ENCODE results near the gene INIP. TPM values are rescaled to one million over a fixed set of nuclear protein-coding genes. Genes with fewer than 3 reads are reported as not detected.

Gene INIP
- total and polyA plus RNA-seq, 9 of the 15 experiments (the other 6 are each of a cell fraction or from before 2014, with no cell fraction given): 11.9 to 87.9 (median 37.3) TPM

DNA sequence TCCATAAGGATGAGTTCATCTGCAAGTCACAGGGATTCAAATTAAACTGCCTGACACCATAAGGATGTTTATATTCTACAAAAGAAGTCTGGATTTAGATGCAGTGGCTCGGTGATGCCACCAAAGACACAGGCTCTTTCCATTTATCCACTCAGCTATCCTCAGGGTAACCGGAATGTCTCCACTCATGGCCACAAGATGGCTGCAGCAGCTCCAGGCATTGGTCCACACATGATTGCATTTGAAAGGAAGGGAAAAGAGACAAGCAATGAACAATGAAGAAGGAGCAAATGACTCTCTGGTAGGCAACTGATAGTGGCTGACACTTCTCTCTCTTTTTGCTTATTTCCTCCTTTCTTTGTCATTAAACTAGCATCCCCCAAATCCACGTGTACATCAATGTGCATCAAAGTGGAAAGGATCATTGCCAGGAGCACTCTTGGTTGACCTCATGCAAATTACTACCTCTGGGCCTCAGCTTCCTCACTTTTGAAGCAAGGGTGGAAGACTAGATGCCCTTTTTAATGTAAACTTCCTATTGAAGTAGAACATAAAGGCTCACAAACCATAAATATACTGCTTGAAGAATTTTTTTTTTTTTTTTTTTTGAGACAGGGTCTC is 25.4 kb upstream of the INIP start (continued):
- TF ChIP-seq, protein P1, sequence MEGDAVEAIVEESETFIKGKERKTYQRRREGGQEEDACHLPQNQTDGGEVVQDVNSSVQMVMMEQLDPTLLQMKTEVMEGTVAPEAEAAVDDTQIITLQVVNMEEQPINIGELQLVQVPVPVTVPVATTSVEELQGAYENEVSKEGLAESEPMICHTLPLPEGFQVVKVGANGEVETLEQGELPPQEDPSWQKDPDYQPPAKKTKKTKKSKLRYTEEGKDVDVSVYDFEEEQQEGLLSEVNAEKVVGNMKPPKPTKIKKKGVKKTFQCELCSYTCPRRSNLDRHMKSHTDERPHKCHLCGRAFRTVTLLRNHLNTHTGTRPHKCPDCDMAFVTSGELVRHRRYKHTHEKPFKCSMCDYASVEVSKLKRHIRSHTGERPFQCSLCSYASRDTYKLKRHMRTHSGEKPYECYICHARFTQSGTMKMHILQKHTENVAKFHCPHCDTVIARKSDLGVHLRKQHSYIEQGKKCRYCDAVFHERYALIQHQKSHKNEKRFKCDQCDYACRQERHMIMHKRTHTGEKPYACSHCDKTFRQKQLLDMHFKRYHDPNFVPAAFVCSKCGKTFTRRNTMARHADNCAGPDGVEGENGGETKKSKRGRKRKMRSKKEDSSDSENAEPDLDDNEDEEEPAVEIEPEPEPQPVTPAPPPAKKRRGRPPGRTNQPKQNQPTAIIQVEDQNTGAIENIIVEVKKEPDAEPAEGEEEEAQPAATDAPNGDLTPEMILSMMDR (IDR thresholded peaks at IDR 0.05 in 2 of 3, conservative IDR thresholded peaks at IDR 0.05 in 1 of 3; ENCODE audit: insufficient read depth in 2 of 3, low read depth in 1 of 3, low read length in 3 of 3): peak in 2 of 3 experiments; percentile 32 to 41; a peak in 3 of 6 replicates
- TF ChIP-seq GATA2 (CRISPR knock-in tag; IDR thresholded peaks at IDR 0.05) (no peak), TGIF2 (CRISPR knock-in tag; IDR thresholded peaks at IDR 0.05) (no peak)

GRCh38 chr9:112734892-112735291 is 17.0 kb upstream of the INIP start:
- no peaks in the 10 kb centered on the region for H3K4me1 ChIP-seq (replicated peaks in 1 of 2; ENCODE audit: control insufficient read depth in 2 of 2, insufficient read depth in 2 of 2, low read length in 2 of 2)
- no peaks in the 10 kb centered on the region for H3K79me2 ChIP-seq (ENCODE audit: control insufficient read depth, insufficient read depth, low read length)
- TF ChIP-seq ZNF316 (IDR thresholded peaks at IDR 0.05) (peak; percentile 34; the same call in 1 of the 2 replicates), MAFK (IDR thresholded peaks at IDR 0.05; ENCODE audit: low read length) (no peak), ASH1L (IDR thresholded peaks at IDR 0.05; ENCODE audit: borderline replicate concordance, low read depth, partially characterized antibody) (no peak)
- no peak overlapping the region for H3K27ac ChIP-seq (ENCODE audit: extremely low read depth, low read depth, low read length)
- no peak overlapping the region for H3K4me2 ChIP-seq (ENCODE audit: insufficient read depth, low read length)
- H3K9ac ChIP-seq (ENCODE audit: insufficient read depth in 1 of 2, low read depth in 2 of 2, low read length in 2 of 2): no peak overlapping the region
- no peak for FAIRE-seq
- no TSS peak for BruUV-seq (replicated peaks)
- intact Hi-C loops (cut with micrococcal nuclease) (no loop called here), in situ Hi-C loops (cut with MboI) (no loop called here)
- H3K9me1 ChIP-seq (ENCODE audit: control insufficient read depth, insufficient read depth, low read length): no peaks in the 10 kb centered on the region
- no peak overlapping the region for H3K4me3 ChIP-seq
- DNase-seq (ENCODE audit: extremely low read depth in 1 of 4, low spot score in 3 of 4): no peak
- no peak for ATAC-seq
- 5% methylated on average over 2 of the region's 2 CpGs for WGBS (ENCODE audit: insufficient coverage, low coverage, missing lambda C conversion rate)
- no peaks in the 10 kb centered on the region for H3K36me3 ChIP-seq (ENCODE audit: control insufficient read depth, insufficient read depth, low read length)
- no peaks in the 10 kb centered on the region for H4K20me1 ChIP-seq (replicated peaks; ENCODE audit: control insufficient read depth, insufficient read depth, low read length)
- ChIA-PET POLR2A (no interaction called here), CTCF (ENCODE audit: low intra/inter-chr PET ratio) (no interaction called here)
- no peak overlapping the region for H2AFZ ChIP-seq (ENCODE audit: low read depth, low read length)
- no peaks in the 10 kb centered on the region for H3K27me3 ChIP-seq (ENCODE audit: control insufficient read depth in 2 of 2, insufficient read depth in 2 of 2, low read length in 2 of 2)
- no peaks in the 10 kb centered on the region for H3K9me3 ChIP-seq (replicated peaks; ENCODE audit: control insufficient read depth, insufficient read depth, low read depth, low read length)
